ENCODE measurements around the gene NHLH2.

NHLH2 gene

GRCh38 chr1:115838431-115839028 is 2.4 kb downstream of the NHLH2 start:
- H3K4me3 ChIP-seq (ENCODE audit: low read depth, low read length), result peak overlapping the region; percentile 44

DNA sequence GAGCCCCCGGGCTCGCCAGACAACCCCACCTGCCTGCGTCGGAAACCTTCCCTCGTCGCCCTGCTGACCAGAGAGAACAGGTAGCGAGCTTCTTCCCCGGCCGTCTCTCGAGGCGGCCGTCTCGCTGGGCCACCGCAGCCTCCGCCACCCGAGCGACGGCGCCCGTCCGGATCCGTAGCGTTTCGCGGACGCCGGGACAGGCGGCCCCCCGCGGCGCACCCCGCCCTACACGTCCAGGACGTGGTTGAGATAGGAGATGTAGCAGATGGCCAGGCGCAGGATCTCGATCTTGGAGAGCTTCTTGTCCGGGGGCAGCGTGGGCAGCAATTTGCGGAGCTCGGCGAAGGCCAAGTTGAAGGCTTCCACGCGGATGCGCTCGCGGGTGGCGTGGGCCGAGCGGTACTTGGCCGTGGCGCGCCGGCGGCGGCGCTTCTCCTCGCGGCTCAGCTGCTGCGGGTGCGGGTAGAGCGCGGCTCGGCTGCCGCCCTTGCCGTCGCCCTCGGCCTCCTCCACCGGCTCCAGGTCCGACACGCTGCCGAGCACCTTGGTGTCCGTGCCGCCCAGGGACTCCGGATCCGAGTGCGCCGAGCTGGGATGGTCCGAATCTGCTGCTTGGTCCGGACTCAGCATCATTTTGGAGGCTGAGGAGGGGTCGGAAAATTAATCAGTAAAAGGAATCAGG is 3.0 kb downstream of the NHLH2 start:
- peak overlapping the region; percentile 44 for H3K4me3 ChIP-seq (ENCODE audit: low read depth, low read length)

GRCh38 chr1:115837341-115837739 is 3.6 kb downstream of the NHLH2 start:
- H3K4me3 ChIP-seq (ENCODE audit: low read depth, low read length), result peak overlapping the region; percentile 44

DNA sequence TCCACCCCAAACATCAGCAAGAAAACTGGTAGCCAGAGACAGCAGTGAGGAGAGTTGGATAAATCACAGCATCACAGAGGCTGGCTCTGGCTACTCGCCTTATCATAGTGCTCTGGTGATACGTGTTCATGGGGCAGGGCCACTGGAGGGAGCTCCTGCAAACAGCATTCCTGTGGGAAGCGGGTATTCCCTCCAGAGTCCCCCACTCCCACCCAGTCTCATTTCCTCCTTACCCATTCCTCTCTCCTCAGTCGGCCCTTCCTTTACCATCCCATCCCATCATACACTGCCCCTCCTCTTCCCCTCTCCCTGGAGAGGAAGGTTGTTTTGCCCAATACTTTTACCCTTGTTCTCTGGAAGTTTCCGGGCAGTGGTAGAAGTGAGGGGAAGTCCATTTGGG is 7.1 kb downstream of the NHLH2 start:
- H3K4me3 ChIP-seq (ENCODE audit: low read depth, low read length), result no peak overlapping the region

DNA sequence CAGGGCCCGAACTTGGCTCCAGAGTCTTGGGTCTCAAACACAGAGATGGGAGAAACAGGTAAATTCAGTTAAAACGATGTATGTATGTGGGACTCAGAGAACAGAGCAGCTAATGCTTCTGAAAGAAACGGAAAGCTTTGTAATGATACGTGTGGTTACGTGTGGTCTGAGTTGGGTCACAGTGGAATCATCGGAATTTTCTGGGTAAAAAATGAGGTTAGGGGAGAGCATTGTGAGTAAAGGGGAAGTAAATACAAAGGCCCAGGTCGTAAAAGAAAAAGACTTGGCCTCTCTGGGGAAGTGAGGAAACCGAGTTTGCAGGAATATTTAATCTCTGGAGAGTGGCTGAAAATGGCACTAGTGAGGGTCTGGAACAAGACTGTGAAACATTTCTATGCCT is 8.3 kb downstream of the NHLH2 start:
- H3K4me3 ChIP-seq (ENCODE audit: low read depth, low read length), result no peak overlapping the region

- no peak overlapping the region for H3K4me3 ChIP-seq (ENCODE audit: low read depth, low read length)
These were observed 10.0 kb downstream of the NHLH2 start for GRCh38 chr1:115830963-115831362.

GRCh38 chr1:115829947-115830346 is 11.0 kb downstream of the NHLH2 start:
- H3K4me3 ChIP-seq (ENCODE audit: low read depth, low read length), result no peak overlapping the region

- peak overlapping the region; percentile 15 for H3K4me3 ChIP-seq (ENCODE audit: low read depth, low read length)
These were observed 11.8 kb downstream of the NHLH2 start for GRCh38 chr1:115829023-115829674.

- peak overlapping the region; percentile 65 for H3K4me3 ChIP-seq (ENCODE audit: low read depth, low read length)
These were observed 12.6 kb downstream of the NHLH2 start for GRCh38 chr1:115828101-115829022.

GRCh38 chr1:115827452-115828044 is 13.4 kb downstream of the NHLH2 start:
- peak overlapping the region; percentile 65 for H3K4me3 ChIP-seq (ENCODE audit: low read depth, low read length)

- H3K4me3 ChIP-seq (ENCODE audit: low read depth, low read length), result no peak overlapping the region
These were observed 14.3 kb downstream of the NHLH2 start for GRCh38 chr1:115826628-115827027.

DNA sequence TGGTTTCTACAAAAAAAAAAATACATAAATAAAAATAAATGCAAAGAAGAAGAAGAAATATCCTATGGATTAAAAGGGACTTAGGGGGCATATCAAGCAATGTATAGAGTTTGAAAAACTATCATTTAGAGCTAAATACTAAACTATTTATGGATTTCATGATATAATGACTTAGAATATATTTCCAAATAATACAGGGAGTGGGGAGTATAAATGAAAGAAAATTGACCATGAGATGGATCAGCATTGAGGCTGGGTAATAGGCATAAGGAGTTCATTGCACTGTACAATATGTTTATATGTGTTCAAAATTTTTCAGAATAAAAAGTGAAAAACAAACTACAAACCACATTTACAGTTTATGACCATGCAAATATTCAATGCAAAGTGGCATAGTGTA is 18.8 kb downstream of the NHLH2 start:
- H3K4me3 ChIP-seq (ENCODE audit: low read depth, low read length), result no peak overlapping the region

DNA sequence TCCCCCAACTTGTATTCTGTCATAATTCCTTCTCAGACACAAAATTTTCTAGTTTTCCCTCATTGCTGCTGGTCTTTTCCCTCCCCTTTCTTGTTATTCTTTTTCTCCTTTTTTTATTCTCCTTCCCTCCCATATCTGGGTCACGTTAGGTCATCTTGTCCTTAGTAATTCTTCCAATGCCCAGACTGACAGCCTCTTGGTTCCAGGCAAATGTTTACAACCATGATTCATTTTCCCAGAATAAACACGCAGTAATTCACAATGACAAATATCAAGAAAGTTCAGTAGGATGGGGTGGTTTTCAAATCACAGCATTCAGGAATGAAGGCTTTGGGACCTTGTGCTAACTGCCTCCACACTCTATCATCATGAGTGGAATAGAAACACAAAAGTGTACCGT is 25.2 kb downstream of the NHLH2 start:
- H3K4me3 ChIP-seq (ENCODE audit: low read depth, low read length), result no peak overlapping the region

DNA sequence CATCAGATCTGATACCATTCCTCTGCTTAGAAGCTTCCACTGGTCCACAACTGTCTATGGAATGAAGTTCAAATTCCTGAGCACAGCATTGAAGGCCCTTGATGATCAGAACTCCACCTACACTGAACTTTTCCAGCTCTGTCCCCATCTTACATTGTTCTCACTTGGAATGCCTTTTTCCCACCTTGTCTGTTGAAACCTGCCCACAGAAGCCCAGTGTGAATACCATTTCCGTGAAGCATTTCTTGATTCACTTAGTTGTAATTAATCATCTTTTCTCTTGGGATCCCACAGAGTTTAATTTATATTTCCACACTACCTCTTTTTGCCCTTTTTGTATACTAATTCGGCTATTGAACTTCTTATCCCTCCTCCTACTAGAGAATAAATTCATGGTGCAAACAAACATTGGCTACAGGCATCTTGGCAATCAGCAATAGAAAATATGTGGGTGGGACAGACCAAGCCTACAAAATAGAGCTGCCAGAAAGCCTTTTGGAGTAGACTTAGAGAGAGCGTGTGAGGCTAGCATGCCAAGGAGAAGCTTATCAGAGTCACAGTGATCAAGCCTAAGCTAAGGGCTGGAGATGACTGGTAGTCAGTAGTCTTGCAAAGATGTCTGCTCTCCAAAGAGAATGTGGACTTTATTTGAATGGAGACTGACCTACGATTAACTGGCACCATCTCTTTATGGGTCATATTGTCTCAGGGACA is 26.1 kb downstream of the NHLH2 start:
- H3K4me3 ChIP-seq (ENCODE audit: low read depth, low read length), result no peak overlapping the region

DNA sequence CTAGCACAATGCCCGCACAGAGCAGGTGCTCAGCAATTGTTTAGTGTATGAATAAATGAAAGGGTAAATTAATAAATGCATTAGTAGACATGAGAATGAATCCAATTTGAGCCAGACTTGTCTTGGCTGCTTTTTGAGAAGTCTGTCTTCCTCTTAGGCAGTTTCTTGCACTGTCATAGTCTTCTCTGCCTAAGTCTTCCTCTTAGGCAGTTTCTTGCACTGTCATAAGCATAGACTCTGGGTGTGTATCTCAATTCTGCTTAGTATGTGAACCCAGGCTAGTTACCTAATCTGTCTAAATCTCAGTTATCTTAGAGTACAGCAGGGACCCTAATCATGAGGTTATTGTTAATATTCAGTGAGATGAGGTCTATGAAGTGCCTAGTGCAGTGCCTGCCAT is 27.2 kb downstream of the NHLH2 start:
- H3K4me3 ChIP-seq (ENCODE audit: low read depth, low read length), result no peak overlapping the region

- H3K4me3 ChIP-seq (ENCODE audit: low read depth, low read length), result no peak overlapping the region
These were observed 29.6 kb downstream of the NHLH2 start for GRCh38 chr1:115811140-115811828.

DNA sequence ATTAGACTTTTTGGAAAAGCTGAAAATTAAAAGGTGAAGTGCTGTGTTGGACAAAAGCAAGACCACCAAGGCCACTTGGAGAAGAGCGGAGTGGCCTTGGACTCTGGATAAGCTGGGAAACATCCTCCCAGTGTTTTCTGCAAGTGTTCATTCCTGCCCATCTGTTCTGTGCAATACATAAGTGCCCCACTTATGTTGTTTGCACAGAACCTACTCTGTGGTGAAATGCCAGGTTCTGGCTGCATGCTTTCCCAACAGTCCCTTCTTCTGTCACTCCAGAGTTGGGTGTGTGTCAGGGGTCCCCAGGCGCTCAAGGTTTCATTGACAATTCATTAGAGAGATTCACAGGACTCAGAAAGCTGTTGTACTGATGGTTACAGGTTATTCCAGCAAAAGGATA is 30.3 kb downstream of the NHLH2 start:
- H3K4me3 ChIP-seq (ENCODE audit: low read depth, low read length), result no peak overlapping the region

- no peak overlapping the region for H3K4me3 ChIP-seq (ENCODE audit: low read depth, low read length)
These were observed 31.1 kb downstream of the NHLH2 start for GRCh38 chr1:115809847-115810246.

DNA sequence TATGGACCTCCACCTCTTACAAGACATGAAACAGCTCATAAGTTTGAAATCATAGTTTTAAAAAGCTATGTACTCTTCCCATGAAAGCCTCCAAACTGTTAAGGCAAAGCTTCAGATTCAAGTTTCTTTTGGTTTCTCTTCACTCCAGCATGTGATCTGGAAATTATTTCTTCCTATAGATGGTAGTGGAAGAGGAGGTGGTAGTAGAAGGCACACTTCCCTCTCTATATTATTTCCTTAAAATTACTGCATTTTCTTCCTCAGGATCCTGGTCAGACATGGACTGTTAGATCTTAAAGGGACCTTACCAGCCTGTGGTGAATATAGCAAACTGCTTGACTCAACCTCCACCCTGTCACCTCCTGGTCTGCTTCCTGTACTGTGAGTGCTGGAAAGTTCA is 31.9 kb downstream of the NHLH2 start:
- no peak overlapping the region for H3K4me3 ChIP-seq (ENCODE audit: low read depth, low read length)

DNA sequence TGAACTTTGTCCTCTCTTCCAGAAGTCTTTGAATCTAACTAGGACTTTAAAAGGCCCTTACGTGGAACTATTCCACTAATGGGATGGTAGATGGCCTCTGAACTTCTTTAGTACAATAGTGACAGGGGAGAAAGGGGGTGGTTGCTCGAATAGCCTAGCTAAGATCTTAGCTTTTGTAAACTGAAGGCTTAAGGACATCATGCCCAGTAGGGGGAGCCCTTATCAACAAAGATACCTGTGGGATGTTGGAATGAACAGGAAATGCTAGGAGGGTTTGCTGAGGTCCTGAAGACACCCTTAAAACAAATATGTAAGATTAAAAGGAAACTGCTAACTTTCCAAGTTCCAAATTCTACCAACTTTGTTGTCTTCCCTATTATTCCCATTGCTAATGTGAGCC is 33.2 kb downstream of the NHLH2 start:
- H3K4me3 ChIP-seq (ENCODE audit: low read depth, low read length), result no peak overlapping the region

Data from iPS-11a (cell line).